Activated CD4-positive, alpha-beta T cell treated with anti-CD3 and anti-CD28 coated beads, Interleukin-2, amount 50 U/mL, for 48 hours (primary cell): ENCODE data around the gene ZNF367.

Experiments
- DNase-seq, 2 experiments: peaks; one replicate each; pipeline ENCODE4 v3.0.0-alpha.2; 2020

The ZNF367 gene

DNA sequence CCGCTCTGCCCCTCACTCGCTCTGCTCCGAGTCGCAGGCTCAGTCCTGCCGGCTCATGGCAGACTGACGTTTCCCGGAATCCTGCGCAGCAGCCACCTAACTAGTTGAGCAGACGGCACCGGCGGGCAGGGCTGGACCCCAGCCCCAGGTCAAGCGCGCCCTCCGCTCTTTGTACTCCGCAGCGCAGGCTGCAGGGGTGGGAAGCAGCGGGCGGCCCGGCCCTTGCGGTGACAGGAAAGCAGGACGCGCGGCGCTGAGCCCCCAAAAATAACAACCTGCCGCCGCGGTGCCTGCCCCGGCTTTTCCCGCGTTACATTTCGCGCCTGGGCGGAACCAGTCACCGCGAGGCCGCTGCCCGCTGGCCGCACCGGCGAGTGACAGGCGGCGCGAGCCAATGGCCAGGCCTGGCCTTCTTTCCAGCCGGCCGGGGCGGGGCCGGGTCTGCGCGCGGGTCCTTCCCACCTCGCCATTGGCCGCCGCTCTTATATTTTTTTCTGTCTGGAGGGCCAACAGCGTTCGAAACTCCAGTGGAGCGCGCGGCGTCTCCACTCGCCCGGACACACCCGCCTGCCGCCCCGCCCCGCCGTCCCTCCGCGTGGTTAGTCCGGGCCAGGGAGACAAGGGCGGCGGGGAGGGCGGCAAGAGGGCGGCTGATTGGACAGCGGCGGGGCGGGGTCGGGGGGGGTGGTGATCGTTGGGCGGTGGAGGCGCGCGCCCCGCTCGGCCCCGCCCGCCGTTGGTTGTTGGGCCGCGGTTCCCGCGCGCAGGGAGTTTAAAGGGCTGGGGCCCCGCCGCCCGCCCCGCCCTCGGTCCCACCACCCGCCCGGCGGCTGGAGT, at the start of gene ZNF367:
Gene ZNF367, minus strand, starts transcription at position 288 of the 837 bp plus-strand sequence. CDS start 338 bp downstream, outside the sequence.
- peak; percentile 95 to 96 for DNase-seq

DNA sequence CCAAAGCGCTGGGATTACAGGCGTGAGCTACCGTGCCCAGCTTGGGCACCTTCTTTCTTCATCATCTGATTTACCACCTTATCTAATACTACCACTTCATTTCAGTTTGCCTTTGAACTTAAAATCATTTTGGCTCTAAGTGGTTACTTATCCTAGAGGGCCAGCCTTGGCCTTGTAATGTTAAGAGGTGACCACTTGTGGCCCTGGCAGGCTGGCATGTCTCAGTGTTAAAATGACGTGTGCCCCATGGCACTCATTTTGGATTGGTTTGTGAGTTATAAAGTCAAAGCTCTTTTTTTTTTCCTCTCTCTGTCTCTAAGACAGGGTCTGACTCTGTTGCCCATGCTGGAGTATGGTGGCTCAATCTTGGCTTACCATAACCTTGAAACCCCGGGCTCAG, 49.6 kb upstream of the ZNF367 start:
- DNase-seq = no peak

DNA sequence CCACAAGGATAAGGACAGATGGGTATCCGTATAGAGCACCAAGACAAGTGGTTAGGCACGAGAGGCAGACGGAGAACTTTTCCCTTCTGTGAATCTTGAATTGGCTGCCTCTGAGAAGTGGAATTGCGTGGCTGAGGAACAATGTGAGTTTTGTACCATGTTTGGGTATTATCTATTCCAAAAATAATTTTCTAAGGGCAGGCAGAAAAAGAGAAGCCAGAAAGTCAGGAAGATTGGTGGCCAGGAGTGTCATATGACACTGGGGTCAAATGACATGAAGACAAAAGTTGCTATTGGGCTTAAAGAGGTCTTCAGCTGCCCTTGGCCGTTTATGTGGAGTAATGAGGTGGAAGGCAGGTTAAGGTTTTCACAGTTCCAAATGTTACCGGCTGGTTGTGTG, 46.3 kb upstream of the ZNF367 start:
- DNase-seq = no peak

DNA sequence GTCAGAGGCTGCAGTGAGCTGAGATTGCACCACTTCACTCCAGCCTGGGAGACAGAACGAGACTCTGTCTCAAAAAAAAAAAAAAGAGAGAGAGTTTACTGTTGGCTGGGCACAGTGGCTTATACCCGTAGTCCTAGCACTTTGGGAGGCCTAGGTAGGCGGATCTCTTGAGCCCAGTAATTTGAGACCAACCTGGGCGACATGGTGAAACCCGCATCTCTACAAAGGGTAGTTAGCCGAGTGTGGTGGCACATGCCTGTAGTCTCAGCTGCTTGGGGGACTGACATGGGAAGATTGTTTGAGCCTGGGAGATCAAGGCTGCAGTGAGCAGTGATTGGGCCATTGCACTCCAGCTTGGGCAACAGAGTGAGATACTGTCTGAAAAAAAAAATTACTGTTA, 44.4 kb upstream of the ZNF367 start:
- DNase-seq = no peak

DNA sequence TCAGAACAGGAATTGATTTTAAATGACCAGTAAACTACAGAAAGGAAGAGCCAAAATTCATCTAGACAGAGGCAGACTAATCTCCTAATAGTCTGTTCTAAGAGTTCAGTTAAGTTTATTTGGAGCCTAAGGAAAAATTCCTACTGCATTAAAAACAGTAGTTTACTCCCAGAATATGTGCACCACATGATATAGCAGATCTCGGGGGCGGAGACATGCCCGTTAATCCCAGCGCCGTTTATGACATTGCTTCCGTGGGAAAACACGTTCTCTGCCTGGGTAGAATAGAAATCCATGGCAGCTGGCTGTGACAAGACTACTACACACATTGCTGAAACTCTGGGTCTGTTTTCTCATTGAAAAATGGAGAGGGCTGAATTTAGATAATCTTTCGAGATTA, 43.2 kb upstream of the ZNF367 start:
- DNase-seq = no peak

DNA sequence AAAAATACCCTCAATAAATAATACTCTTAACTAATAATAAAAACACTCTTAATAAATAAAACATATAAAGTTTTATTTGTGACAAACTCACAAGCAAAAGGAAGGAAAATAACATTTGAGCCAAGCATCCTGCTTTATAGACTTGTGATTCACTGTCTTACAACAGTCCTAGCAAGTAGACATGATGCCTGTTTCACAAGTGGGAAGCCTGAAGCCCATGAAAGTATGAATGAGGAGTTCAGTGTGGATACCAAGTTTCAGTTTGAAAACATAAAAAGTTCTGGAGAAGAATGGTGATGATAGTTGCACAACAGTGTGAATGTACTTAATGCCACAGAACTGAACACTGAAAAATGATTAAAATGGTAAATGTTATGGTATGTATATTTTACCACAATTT, 42.7 kb upstream of the ZNF367 start:
- no peak for DNase-seq

DNA sequence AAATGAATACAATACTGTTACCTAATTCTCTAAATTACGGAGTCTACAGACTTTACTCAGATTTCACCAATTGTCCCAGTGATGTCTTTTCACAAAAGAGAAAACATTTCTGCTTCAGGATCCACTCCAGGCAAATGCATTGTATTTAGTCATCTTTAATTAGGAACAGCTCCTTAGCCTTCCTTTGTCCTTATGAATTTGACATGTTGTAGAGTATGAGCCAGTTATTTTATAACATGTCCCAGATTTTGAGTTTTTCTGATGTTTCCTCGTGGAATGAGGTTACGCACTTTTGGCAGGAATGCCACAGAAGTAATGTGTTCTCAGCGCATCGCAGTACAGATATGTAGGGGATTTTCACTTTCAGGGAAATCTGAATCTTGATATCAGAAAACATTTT, 42.3 kb upstream of the ZNF367 start:
- DNase-seq = no peak

DNA sequence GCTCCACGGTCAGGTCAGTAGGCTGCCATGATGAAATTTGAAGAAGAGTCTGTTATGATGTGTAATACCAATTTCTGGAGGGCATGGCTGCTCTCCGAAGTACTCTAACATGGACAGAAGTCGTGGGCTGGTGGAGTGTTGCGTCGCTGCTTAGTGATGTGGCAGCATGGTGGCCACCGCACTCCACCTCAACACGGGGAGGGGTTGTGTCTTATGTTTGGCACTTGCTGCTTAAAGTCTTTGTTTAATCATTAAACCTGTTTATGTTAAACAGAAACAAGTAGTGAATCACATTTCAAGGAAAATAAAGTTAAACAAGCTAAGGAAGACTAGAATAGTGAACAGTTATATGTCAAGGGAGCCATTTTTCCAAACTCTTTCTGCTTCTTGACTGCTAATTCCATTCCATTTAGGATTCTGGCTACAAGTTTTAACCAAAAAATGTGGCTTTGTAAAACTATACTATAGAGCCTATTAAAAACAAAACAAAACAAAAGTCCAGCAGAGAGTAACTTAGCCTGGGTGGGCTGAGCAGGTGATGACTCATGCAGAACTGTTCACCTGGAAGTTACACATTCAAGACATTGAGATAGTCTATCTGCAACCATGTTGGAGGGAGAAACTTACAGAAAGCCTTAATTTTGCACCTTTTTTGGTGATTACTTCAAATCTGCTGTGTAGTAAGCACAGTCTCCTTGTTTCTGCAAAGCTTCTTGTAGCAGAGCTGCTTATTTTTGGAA, 41.3 kb upstream of the ZNF367 start:
- DNase-seq = no peak

DNA sequence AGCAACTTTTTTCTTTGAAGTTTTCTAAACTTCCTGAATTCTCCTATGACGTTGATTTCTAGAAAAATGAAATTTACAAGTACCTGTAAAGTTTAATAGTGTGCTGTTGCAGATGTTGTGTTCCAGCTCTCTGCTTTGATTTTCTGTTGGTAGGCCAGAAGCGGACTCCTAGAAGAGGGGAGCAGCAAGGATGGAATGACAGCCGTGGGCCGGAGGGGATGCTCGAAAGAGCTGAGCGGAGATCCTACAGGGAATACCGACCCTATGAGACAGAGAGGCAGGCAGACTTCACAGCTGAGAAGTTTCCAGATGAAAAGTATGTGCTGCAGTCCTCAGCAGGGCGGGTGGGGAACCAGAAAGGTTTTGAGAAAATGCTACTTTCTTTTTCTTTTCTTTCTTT, 40.1 kb upstream of the ZNF367 start:
- no peak for DNase-seq

DNA sequence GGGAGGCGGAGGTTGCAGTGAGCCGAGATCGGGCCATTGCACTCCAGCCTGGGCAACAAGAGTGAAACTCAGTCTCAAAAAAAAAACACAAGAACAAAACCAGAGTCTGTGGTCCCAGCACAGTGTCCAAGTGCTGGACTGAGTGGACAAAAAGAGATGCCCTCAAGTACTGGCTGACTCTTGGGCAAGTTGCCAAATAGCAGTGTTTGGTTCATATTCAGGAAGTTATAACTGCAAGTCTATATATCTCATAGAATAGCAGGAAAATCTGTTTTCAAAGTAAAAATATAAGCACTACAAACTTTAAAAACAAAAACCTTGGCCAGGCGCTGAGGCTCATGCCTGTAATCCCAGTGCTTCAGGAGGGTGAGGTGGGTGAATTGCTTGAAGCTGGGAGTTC, 39.1 kb upstream of the ZNF367 start:
- DNase-seq = no peak

DNA sequence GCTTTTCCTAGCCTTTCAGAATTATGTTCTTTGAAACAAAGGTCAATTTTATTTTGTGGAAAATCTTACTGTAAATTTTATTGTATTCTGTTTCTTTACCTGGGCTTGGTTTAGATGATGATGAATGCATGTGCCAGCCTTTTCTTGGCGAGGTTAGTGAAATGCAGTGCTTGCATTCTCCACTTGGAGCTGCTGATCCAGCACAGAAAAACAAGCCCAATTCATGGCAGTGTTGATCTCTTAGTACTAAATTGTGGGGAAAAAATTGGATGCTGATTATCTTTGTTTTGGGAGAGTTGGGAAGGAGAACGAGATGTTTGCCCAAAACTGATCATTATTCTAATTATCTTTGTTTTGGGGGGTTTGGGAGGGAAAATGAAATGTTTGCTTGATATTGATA, 35.5 kb upstream of the ZNF367 start:
- no peak for DNase-seq

DNA sequence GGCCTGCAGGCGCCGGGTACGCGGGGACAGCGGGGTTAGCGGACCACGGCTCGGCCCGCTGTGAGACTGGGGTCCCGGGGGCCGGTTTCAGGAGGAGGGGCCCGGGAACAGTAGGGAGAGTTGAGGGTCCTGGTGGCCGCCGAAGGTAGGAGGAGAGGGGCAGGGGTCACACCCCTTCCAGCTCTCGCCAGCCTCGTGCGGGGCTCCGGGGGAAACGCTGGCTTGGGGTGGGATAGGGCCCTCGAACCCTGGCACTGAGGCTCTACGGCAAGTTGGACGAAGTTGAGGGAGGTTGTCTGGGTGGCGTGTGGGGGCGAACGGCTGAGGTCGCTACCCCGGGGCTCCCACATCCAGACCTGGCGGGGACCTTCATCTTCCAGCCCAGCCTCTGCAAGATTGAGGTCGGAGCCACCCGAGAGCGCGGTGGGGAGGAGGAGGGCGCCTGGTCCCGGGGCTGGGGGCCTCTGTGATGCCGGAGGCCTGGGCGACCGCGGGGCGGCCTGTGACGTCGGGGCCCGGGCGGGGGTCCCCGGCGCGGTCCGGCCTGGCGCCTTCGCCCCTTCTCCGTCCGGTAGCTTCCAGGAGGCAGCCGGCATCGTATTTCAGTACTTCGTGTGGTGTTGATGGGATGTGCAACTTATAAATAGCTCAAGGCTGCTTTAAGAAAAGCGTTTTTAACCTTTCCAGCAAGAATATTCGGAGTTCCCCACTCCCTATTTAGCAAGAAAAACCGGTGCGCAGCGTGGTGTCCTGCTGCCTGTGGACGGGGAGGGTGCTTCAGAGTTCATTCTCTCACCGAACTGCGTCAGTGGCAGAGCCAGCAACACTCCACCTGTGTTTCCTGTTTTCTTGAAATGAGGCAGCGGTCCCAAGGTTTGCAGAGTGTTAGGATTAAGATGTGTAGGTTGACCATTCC, 32.7 kb upstream of the ZNF367 start:
- DNase-seq = peak; percentile 34 to 43

DNA sequence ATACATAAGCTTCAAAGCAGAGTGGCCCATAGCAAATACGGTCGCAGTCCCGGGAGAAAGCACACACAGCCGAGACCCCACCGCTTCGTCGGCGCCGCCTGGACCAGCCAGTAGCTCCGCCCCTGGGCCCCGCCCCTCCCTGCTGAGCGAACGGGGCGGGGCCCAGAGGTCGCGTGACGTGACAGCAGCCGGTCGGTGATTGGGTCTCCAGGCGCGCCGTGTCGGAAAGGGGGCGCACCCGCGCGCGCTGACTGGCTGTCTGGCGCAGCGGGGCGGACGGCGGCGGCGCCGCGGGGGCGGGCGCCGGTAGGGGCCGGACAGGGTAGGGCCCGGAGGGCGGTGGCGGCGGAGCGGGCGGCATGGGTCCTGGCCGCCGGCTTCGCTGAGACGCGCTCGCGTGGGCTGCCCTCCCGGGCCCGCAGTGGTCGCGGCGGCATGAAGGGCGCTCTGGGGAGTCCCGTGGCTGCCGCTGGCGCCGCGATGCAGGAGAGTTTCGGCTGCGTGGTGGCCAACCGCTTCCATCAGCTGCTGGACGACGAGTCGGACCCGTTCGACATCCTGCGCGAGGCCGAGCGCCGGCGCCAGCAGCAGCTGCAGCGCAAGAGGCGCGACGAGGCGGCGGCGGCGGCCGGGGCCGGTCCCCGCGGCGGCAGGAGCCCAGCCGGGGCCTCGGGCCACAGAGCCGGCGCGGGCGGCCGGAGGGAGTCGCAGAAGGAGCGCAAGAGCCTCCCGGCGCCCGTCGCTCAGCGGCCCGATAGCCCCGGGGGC, 31.9 kb upstream of the ZNF367 start, which contains the start of gene HABP4:
Gene HABP4, plus strand, starts transcription at position 325 of the 768 bp plus-strand sequence. Its CDS starts 111 bp downstream, at position 436.
- peak; percentile 95 to 96 for DNase-seq

DNA sequence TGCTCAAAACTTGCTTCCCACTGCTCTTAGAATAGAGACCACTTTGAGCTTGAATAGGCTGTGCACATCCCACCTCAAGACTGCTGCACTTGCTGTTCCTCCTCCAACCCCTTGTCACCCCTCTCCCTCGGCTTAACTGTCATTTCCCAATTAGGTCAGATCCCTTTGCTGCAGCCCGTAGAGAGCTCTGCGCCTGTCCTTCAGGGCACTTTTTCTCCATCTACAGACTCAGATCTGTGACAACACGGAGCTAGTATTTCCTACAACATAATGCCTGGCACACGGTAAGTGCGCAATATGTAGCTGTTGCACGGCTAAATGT, 31.3 kb upstream of the ZNF367 start:
- DNase-seq = no peak

DNA sequence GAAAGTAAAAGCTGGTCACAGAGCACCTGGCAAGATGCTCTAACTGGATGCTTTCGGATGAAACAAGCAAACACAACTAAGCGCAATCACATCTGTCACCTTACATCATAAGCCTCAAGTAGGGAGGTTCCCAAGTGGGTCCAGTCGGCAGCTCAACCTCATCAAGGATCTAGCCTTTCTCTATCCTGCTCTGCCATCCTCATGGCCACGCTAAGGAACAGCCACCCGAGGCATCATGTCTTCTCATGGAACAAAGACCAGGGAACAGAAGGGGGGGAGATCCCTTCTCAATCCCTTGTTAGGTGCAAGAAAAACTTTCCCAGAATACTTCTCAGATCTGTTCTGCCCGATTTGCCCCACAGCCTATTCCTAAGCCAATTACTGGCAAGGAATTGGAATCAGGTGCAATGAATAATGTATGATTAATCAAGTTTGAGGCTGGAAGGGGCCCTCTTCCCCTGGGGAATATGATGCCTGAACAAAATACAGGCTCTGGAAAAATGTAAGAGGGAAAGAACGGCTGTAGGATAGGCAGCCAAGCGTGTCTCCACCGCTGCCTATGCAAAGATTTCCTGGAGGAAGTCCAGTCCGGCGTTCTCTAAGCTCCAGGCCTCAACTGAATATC, 30.5 kb upstream of the ZNF367 start:
- no peak for DNase-seq

DNA sequence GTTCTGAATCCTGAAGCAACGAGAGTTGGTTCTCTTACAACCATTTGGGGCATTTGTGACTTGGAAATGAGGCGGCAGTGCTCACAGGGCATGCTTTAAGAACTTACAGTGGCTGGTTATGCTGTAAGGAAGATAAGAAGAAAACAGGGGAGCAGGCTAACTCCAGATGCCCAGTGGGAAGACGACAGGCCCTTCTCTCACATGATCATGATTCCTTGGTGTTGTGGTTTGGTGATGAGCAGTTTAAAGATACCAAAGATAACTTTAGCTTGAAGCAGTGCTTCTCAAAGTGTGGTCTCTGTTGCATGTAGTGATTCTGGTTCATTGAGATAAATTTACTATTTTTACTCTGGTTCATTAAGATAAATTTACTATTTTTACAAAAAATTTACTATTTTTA, 29.2 kb upstream of the ZNF367 start:
- DNase-seq = no peak

DNA sequence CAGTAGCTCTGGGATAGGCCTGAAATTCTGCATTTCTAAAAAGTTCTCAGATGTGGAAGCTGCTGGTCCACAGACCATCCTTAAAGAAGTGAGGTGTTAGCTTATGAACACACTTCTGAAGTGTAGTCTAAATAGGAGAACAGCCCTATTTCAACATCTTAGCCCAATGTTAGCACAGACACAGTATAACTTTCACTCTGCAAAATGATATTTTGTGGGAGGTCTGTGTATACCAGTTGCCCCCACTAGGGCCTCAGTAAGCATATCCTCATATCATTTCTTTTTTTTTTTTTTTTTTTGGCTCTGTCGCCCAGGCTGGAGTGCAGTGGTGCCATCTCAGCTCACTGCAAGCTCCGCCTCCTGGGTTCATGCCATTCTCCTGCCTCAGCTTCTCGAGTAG, 24.3 kb upstream of the ZNF367 start:
- no peak for DNase-seq

DNA sequence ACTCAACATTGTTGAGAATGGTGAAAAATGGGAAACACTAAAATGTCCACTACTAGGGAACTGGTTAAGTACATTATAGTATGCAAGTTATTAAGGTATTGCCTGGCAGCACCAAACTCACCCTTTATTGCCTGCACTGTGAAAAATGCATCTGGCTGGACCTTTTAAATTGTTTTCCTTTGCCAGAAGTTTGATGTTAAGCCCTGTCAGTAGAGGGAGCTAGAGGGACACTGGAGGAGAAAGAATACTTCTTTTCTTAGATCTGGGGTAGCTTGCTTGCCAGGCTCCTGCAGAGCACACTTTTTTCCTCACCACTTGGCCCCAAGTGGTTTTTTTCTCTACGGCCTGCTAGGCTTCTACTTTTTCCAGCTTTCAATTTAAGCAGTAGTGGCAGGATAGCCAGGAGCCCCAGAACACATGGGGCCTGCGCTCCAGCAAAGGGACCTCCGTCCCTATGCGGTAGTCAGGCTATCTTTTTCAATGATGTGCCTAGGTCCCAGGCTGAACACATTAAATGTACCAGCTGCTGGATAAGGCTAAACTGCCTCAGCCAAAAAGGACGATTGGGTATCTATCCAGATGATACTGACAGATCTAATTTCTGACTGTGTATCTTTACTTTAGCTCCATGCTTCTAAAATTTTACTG, 23.8 kb upstream of the ZNF367 start:
- DNase-seq = no peak

DNA sequence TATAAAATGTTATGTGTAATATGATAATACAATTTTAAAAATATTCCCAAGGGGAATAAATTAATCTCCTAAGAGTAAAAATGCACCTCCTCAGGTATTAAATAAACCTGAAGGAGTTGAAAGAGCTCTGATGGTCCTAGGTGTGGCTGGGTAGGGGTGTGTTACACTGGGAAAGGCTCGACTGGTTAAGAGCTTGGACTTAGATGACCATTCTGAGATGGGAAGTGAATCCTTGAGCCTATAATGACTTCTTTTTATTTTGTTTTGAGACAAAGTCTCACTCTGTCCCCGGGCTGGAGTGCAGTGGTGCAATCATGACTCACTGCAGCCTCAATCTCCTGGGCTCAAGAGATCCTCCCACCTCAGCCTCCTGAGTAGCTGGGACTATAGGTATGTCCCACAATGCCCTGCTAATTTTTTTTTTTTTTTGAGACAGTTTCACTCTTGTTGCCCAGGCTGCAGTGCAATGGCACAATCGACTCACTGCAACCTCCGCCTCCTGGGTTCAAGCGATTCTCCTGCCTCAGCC, 22.6 kb upstream of the ZNF367 start:
- DNase-seq = no peak

DNA sequence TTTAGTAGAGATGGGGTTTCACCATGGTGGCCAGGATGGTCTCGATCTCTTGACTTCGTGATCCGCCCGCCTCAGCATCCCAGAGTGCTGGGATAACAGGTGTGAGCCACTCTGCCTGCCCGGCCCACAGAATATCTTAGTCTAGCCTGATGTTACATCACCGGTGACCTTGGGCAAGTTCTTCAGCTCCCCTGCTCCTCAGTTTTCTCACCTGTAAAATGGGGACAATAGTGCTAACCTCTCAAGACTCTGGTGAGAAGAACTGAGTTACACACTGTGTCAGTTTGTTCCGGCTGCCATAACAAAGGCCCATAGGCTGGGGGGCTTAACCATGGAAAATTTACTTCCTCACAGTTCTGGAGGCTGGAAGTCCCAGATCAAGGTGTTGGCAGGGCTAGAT, 19.3 kb upstream of the ZNF367 start:
- DNase-seq = no peak

DNA sequence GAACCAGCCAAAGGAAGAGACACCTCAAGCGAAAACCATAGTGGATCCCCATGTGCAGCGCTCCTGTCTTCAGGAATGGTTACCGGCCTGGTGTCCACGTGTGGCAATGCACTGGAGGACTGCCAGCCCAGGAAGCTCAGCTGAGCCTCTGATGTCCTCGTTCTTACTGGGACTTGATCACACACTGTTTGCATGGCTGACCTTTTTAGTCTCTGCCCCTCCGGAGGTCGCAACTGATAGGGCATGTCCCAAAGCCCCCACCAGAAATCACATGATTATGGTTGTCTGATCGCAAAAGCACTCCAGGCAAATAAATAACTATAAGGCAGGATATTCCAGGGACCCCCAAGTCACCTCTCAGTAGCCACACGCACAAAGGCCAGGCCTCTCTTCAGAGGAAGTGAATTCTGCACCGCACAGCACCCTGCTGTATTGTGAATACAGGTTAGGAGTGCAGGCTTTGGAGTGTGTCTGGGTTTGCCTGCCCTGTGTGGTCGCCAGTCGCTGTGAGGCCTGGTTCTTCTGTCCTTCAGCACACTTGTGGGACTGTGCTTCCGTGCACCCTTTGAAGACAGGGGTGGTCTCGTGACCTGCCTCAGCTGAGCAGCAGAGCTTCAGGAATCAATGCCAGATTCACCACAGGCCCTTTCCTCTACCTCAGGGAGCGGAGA, 18.4 kb upstream of the ZNF367 start:
- no peak for DNase-seq
